NCI-H1417 (cell line): Measurements from ENCODE around the gene CHIC2.
"Not testable (repeated sequence)": the region's sequence is repeated elsewhere in the genome, so short reads cannot be mapped to it uniquely, and the experiment has no call there.

ENCODE experiments used
- DNase-seq, 3 experiments: peaks; one replicate each; lab custom pipeline; 2025; lab: John Stamatoyannopoulos, UW

The CHIC2 gene

GRCh38 chr4:54064317-54065111 lies at the start of gene CHIC2:
CHIC2 (minus strand) TSS chr4:54064605; CDS start chr4:54064300, 305 bp downstream.
- peak; percentile 94 to 95 (median 95) for DNase-seq

- DNase-seq, result not testable (repeated sequence)
These were observed 48.8 kb upstream of the CHIC2 start for GRCh38 chr4:54113206-54113605.

DNA sequence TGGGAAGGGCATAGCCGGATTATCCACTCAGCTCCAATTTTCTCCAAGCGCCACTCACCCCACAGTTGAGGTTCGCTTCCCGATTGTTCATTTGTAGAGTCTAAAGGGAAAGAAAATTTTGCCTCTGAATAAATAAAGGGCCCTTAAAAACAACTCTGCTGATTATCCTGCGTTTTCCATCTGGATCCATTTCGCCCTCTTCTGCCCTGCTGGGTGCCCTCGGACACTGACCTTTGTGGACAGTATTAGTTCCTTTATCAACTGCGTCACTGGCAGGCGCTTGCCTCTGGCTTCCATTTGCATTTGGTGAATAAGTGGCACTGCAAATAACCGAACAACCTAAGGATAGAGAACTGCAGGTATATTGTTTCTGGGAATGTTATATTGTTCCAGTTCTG lies 45.6 kb upstream of the CHIC2 start:
- DNase-seq, result no peak

DNA sequence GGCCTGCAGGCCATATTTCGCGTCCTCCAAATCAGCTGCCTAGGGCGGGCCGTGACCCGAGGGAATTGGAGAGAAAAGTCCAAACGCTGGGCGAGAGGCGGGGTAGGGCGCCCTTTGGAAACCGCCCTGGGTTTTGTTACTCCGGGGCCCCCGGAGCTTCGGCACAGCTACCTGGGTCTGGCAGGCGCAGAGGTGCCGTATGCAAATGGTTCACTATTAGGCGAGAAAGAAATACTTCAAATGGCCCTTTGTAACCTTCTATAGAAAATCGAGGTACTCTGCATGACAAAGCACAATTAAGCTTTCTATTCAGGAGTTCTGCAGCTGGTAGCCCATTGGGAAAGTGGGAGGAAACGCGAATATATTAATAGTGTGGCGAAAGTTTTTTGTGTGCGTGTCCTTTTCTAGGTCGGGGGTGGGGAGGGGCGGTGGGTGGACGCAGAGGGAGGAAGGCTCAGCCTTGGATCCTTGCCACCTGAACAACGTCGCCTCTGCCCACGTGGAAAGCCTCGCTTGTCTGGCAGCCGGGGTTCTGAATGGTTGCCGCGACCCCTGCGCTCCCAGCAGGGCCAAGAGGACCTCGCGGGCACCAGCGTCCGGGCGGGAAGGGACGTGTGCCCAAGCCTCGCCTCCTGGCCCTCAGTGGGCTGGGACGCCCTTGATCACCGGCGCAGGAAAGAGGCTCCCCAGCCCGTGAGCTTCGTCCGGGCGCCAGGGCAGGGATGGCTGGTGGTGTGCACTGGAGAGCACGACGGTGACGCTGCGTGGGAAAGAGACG lies 45.0 kb upstream of the CHIC2 start:
- DNase-seq, result no peak

DNA sequence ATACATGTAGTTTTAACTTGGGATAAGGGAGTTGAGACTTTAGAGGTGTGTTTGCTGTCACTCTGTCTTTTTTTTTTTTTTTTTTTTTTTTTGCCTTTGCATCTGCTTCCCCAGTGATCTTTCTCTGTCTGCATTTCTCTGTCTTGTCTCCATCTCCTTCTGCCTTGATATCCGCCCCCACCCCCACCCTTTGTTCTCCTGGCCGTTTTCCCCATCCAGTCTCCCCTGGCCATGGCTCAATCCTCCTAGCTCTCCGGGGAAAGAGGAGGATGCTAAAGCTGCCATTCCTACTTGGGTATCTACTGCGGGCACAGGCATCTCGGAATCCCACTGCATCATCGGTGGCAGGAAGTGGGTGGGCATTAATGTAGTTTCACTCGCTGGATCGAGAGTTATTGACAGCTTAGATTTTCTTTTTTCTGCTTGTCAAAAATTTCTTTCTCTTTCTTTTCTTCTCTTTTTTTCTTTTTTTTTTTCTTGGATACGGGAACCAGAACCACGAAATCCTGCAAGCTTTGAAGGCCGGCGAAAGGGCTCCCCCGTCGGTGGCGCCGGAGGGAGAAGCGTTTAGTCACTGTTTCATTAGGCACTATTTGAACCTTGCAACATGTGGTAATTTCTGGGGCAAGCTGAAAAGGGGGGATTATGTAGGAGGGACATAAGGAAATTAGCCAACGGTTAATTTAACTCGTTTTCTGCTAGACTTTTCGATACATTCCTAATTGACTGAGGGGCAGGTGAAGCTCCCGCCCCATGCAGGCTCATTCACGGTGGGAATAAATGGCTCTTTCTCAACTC lies 43.7 kb upstream of the CHIC2 start:
- peak in 1 of 3 experiments; percentile 47 for DNase-seq

GRCh38 chr4:54104907-54105306 lies 40.5 kb upstream of the CHIC2 start:
- no peak for DNase-seq

DNA sequence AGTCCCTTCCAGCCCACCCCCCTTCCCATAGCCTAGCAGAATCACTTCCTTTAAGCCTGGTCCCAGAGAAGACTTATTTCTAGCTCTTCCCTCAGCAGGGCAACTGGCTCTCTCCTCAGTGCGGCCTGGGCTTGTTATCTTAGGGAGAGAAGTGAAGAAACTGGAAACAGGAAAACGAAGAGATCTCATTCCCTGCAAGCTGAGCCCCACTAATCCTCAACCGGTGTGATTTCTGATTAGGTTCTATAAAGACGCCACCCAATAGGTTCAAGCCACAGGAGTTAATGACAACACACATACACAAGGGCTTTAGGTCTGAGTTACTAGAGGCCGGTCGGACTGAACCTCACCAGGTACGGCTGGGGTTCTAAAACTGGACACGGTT lies 38.8 kb upstream of the CHIC2 start:
- no peak for DNase-seq

GRCh38 chr4:54102531-54103106 lies 38.2 kb upstream of the CHIC2 start:
- DNase-seq, result no peak

- peak; percentile 12 to 74 (median 73) for DNase-seq
These were observed 37.0 kb upstream of the CHIC2 start for GRCh38 chr4:54101190-54102041.

DNA sequence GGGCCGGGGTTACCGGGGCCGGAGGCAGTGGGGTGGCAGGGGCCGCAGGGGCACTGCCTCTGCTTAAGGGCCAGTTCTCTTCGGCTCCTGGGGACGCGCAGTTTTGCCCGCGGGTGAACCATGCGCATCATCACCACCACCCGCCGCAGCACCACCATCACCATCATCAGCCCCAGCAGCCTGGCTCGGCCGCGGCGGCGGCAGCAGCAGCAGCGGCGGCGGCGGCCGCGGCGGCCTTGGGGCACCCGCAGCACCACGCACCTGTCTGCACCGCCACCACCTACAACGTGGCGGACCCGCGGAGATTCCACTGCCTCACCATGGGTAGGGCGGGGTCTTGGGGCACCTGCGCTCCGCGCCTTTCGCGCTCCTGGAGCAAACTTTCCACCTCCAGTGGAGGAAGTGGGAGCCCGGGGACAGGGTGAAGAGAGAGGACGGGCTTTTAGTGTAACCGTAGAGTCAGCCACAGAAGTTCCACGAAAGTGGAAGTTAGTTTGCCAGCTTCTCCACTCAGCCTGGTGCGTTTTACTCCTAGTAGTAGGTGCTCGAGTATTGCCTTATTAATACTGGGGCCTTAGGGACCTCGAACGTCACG lies 36.3 kb upstream of the CHIC2 start:
- DNase-seq, result peak in 2 of 3 experiments; percentile 52 to 61

DNA sequence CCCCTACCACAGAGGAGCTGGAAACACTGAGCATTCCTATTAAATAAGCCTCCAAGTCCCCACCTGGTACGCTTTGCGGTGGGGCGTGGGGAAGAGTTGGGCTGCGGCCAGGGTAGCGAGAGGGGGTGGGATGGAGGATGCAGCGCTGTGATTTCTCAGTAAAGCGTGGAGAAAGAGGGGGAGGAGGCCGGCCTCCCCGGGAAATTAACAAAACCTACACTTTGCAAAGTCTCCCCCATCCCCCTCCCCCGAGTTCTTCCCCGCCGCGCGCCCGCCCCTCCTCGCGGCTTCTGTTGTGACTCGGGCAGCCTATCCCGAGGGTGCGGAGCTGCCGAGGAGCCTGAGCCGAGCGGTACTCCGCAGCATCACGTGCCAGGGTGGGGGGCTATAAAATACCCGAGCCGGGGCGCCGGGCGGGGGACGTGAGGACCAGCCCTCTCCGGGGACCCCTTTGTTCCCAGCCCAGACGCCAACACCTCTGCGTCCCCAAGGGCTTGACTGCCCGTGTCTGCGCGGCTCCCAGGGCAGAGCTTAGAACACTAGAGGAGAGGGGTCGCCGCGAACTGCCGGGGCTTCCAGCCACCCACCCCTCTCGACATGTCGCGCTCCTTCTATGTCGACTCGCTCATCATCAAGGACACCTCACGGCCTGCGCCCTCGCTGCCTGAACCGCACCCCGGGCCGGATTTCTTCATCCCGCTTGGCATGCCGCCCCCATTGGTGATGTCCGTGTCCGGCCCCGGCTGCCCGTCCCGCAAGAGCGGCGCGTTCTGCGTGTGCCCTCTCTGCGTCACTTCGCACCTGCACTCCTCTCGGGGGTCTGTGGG lies 35.6 kb upstream of the CHIC2 start, which contains the start of gene GSX2:
Gene GSX2, plus strand, starts transcription at position 416 of the 827 bp plus-strand sequence. Its CDS starts 182 bp downstream, at position 598.
- peak in 2 of 3 experiments; percentile 49 to 73 for DNase-seq

DNA sequence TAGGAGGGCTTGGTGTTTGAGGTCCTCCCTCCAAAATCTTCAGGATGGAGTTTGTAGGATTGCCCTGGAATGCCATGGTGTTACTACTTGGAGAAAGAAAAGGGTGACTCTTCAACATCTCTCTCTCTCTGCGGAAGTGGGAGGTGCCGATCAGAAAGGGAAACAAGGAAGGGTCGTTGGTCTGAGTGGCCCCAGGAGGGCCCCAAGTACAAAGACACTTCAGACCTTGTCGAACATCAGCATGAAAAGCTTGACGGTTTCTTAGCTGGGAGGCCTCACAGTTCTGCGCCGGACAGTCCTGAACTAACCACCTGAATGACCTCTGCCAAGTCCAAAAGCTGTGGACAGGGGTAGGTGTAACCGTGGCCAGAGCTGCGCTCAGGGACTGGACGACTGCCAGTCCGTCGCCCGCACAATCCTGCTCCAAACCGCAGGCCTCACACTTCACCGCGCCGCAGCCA lies 34.9 kb upstream of the CHIC2 start:
- DNase-seq, result peak in 2 of 3 experiments; percentile 33 to 55

DNA sequence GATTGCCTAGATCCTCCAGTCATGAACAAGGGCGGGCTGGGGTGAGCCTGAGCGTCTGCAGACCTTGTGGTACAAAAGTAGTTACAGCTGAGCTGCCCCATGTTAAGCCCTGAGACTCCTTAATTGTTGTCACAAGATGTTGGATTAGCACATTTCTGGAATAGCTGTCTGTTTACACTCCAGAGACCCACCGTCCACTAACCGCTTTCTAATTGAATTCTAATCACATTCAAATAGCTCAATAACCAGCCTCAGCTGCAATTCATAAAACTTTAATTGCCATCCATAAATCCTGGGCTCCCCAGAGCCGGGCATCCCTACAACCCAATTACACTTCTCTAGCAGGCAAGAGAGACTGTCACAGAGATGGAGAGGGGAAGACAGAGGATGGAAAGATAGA lies 34.0 kb upstream of the CHIC2 start:
- peak in 2 of 3 experiments; percentile 30 to 43 for DNase-seq

DNA sequence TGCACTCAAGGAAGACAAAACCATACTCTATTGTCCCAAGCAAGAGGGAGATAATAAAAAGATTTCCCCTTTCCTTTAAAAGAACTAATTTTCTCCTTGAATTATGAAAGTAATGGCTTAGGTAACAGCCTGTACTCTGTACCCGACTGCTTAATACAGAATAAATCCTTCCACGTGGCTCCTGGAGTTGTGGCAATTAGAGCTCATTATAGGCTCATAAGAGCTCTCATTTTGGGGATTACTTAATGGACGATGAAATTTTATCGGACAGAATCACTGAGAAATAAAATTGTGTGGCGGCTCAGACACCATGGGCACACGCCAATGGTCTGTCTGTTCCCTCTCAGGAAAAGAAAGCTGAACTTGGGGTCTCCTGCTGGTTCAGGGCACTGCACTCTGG lies 32.7 kb upstream of the CHIC2 start:
- no peak for DNase-seq

GRCh38 chr4:54096295-54096962 lies 32.0 kb upstream of the CHIC2 start:
- DNase-seq, result no peak

DNA sequence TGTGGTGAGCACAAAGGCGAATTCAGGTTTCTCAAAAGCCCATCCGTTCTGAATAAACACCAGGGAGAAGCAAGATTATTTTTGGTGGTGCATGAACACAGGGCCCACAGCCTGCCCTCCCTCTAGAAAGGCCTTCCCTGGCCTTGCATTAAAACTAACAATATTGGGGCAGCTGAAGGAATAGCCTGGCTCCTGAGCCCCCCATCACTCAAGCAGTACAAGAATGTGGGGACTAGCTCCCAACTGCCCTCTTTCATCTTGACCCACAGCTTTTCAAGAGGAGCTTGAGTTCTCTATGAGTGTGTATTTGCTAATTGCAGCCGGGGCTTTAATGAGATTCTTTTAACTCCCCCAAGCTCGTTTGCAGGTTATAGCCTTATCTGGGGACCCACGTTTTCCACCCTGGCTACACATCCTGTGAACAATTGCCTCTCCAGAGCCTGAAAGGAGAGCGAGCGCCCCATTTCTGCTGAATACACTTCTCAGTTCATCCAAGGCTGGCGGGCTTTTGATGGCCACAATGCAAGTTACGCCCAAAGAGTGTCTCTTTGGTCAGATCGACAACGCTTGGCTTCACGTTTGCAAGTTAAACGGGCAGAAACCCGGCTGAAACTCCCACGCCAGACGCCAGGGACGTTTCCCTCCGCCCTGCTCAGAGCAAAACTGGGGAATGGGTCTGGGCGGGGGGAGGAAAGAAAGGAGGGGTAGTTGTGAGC lies 30.9 kb upstream of the CHIC2 start:
- no peak for DNase-seq

GRCh38 chr4:54094451-54094850 lies 30.0 kb upstream of the CHIC2 start:
- no peak for DNase-seq
